Colon (tissue), 2 donors: ENCODE measurements around the gene UTP20.
"Not testable (repeated sequence)": the region's sequence is repeated elsewhere in the genome, so short reads cannot be mapped to it uniquely, and the experiment has no call there.

ENCODE experiments used
- FAIRE-seq: peaks from 2 replicates; lab custom pipeline; 2012; peaks lifted over from hg19 to GRCh38; lab: Jason Lieb, UNC
- donor health status: control.
- donor health status: control.

Gene UTP20

GRCh38 chr12:101327546-101327945 lies 47.6 kb downstream of the UTP20 start:
- FAIRE-seq: no peak

GRCh38 chr12:101328917-101329316 lies 49.0 kb downstream of the UTP20 start:
- FAIRE-seq: no peak

- FAIRE-seq: no peak
Measured at GRCh38 chr12:101330631-101331030, 50.7 kb downstream of the UTP20 start.

- FAIRE-seq: no peak
Measured at GRCh38 chr12:101336437-101336836, 56.5 kb downstream of the UTP20 start.

GRCh38 chr12:101338087-101338486 lies 58.2 kb downstream of the UTP20 start:
- no peak for FAIRE-seq

GRCh38 chr12:101343893-101344292 lies 64.0 kb downstream of the UTP20 start:
- no peak for FAIRE-seq

GRCh38 chr12:101351682-101352081 lies 71.8 kb downstream of the UTP20 start:
- FAIRE-seq: no peak

- FAIRE-seq: no peak
Measured at GRCh38 chr12:101356794-101357193, 76.9 kb downstream of the UTP20 start.

GRCh38 chr12:101361455-101361854 lies 81.5 kb downstream of the UTP20 start:
- FAIRE-seq: no peak

- FAIRE-seq: no peak
Measured at GRCh38 chr12:101368016-101368415, 88.1 kb downstream of the UTP20 start.

- FAIRE-seq: no peak
Measured at GRCh38 chr12:101372431-101372830, 92.5 kb downstream of the UTP20 start.

- FAIRE-seq: no peak
Measured at GRCh38 chr12:101375573-101375972, 95.7 kb downstream of the UTP20 start.

GRCh38 chr12:101379149-101379548 lies 99.2 kb downstream of the UTP20 start:
- FAIRE-seq: no peak

- not testable (repeated sequence) for FAIRE-seq
Measured at GRCh38 chr12:101391181-101391580, 111.3 kb downstream of the UTP20 start.

GRCh38 chr12:101407049-101407435 lies 127.1 kb downstream of the UTP20 start:
- FAIRE-seq: no peak

- FAIRE-seq: no peak
Measured at GRCh38 chr12:101407436-101408345, 127.8 kb downstream of the UTP20 start, which contains the start of gene ARL1. TSS of gene ARL1 (minus strand) at chr12:101407772. CDS start at chr12:101407645, 127 bp downstream.

- FAIRE-seq: not testable (repeated sequence)
Measured at GRCh38 chr12:101410169-101410568, 130.3 kb downstream of the UTP20 start.

- FAIRE-seq: peak; percentile 70
Measured at GRCh38 chr12:101414533-101415119, 134.7 kb downstream of the UTP20 start.

GRCh38 chr12:101415228-101415627 lies 135.3 kb downstream of the UTP20 start:
- FAIRE-seq: no peak

- not testable (repeated sequence) for FAIRE-seq
Measured at GRCh38 chr12:101422066-101422465, 142.2 kb downstream of the UTP20 start.

- no peak for FAIRE-seq
Measured at GRCh38 chr12:101424620-101425019, 144.7 kb downstream of the UTP20 start.

- FAIRE-seq: no peak
Measured at GRCh38 chr12:101430456-101430855, 150.6 kb downstream of the UTP20 start.

GRCh38 chr12:101436136-101436535 lies 156.2 kb downstream of the UTP20 start:
- FAIRE-seq: no peak
